HEK293 (cell line): ENCODE results near the gene CDK9.

Experiments
- CTCF ChIA-PET: fragments of 350-600 bp; formaldehyde crosslinking; extraction: SDS; loops from one replicate; lab custom pipeline; 2021; ENCODE audit warnings: antibody characterized with exemption; lab: Yijun Ruan, JAX
- POLR2A ChIA-PET: fragments of 300-600 bp; formaldehyde crosslinking; extraction: SDS; loops from one replicate; lab custom pipeline; 2020; ENCODE audit warnings: antibody characterized with exemption, inconsistent platforms; lab: Yijun Ruan, JAX
- H3K27ac ChIP-seq: fragments of 200-500 bp; sonication (Bioruptor generic); 2 replicates; pipeline ENCODE4 v1.5.1; 2014; ENCODE audit warnings: low read depth, low read length, control low read depth, inconsistent platforms; ENCODE audit errors: extremely low read depth
- H3K36me3 ChIP-seq, 2 experiments: fragments of 200-500 bp in 1 of 2; sonication (Bioruptor generic) in 1 of 2; 1 replicate in 1 of 2; 2 replicates in 1 of 2; pipeline ENCODE4 v1.5.1; 2014 to 2017; ENCODE audit warnings: inconsistent platforms in 2 of 2, low read length in 2 of 2; ENCODE audit not compliant: control insufficient read depth in 2 of 2, insufficient read depth in 1 of 2
- H3K4me1 ChIP-seq: fragments of 200-500 bp; sonication (Bioruptor generic); 2 replicates; pipeline ENCODE4 v1.5.1; 2014; ENCODE audit warnings: mild to moderate bottlenecking, low read length, inconsistent platforms; ENCODE audit not compliant: control insufficient read depth, insufficient read depth
- H3K4me3 ChIP-seq: 2 replicates; pipeline ENCODE4 v1.5.1; 2011; ENCODE audit warnings: low read depth, mild to moderate bottlenecking, control low read depth, low read length, moderate library complexity
- H3K9me3 ChIP-seq: fragments of 200-500 bp; sonication (Bioruptor generic); 2 replicates; pipeline ENCODE4 v1.5.1; 2014; ENCODE audit warnings: low read depth, low read length, inconsistent platforms; ENCODE audit not compliant: control insufficient read depth, insufficient read depth
- EGR2 ChIP-seq: fragments of 450-650 bp; formaldehyde crosslinking; IDR thresholded peaks from 2 replicates; pipeline ENCODE4 v1.5.1; 2016; ENCODE audit warnings: low read depth, missing biosample characterization, missing genetic modification characterization
- GLI2 ChIP-seq: fragments of 450-650 bp; formaldehyde crosslinking; IDR thresholded peaks from 2 replicates; pipeline ENCODE4; 2017; ENCODE audit warnings: missing biosample characterization, missing genetic modification characterization, low read depth, borderline replicate concordance
- TF ChIP-seq, protein P1 (sequence below): fragments of 450-650 bp; formaldehyde crosslinking; IDR thresholded peaks from 2 replicates; pipeline ENCODE4 v1.5.1; 2016; ENCODE audit warnings: missing biosample characterization, missing genetic modification characterization, borderline replicate concordance
- TF ChIP-seq, protein P2 (sequence below): fragments of 450-650 bp; formaldehyde crosslinking; IDR thresholded peaks from 2 replicates; pipeline ENCODE4 v1.5.1; 2016; ENCODE audit warnings: missing biosample characterization, missing genetic modification characterization
- TF ChIP-seq, protein P3 (sequence below): fragments of 450-650 bp; formaldehyde crosslinking; IDR thresholded peaks from 2 replicates; pipeline ENCODE4 v1.5.1; 2016; ENCODE audit warnings: missing biosample characterization, missing genetic modification characterization
- TF ChIP-seq, protein P4 (sequence below): fragments of 450-650 bp; formaldehyde crosslinking; IDR thresholded peaks from 2 replicates; pipeline ENCODE4 v1.5.1; 2016; ENCODE audit warnings: missing biosample characterization, missing genetic modification characterization
- TF ChIP-seq, protein P5 (sequence below): fragments of 450-650 bp; formaldehyde crosslinking; IDR thresholded peaks from 2 replicates; pipeline ENCODE4 v1.5.1; 2017; ENCODE audit warnings: missing biosample characterization, missing genetic modification characterization
- TF ChIP-seq, protein P6 (sequence below): fragments of 450-650 bp; formaldehyde crosslinking; IDR thresholded peaks from 2 replicates; pipeline ENCODE4 v1.5.1; 2016; ENCODE audit warnings: missing biosample characterization, missing genetic modification characterization
- TF ChIP-seq, protein P7 (sequence below): fragments of 450-650 bp; formaldehyde crosslinking; IDR thresholded peaks from 2 replicates; pipeline ENCODE4 v1.5.1; 2016; ENCODE audit warnings: missing biosample characterization, missing genetic modification characterization

CDK9 gene

DNA sequence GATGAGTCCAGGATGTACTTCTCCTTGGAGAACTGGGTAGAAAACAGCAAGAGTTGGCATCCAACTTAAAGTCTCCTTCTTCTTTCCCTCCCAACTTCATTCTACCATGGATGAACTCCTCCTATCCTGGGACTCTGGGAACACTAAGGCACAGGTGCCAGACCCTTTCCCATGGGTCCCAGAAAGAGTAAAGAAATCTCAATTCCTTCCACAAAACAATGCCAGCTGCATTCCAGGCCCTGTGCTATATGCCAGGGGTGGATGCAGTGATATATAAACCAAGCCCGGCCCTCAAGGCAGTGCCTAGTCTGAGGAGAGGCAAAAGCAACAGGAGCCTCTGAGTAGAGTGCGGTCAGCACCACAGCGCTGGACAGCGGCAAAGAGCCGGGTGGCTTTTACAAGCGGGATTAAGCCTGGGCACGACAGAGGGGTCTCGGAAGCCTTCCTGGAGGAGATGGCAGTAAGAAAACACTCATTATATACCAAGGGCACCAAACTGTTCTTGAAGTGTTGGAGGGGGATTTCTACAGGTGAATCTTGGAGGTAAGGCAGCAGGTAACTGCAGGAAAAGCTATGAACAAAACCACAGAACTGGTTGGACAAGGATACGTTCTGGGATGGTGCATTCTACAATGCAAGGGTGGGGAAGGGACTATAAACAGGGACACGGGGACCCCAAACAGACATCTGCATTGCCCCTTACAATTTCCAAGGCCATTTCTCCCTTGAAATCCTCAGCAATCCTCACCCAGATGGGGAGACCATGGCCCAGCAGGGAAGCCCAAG, 34.4 kb upstream of the CDK9 start:
- 0 out of 2 replicates have a peak, but pooled peaks cover 2% of the 10 kb centered on the region for H3K4me1 ChIP-seq
- no peak overlapping the region for H3K27ac ChIP-seq
- CTCF ChIA-PET = no interaction called here
- POLR2A ChIA-PET = interaction anchor here (0.6 kb wide), 1 partner anchor 11 kb away, joined by 3 read pairs; no protein-coding TSS in a partner anchor
- H3K4me3 ChIP-seq = no peak overlapping the region
- no peaks in the 10 kb centered on the region for H3K9me3 ChIP-seq
- no peaks in the 10 kb centered on the region for H3K36me3 ChIP-seq
- TF ChIP-seq, protein P1, sequence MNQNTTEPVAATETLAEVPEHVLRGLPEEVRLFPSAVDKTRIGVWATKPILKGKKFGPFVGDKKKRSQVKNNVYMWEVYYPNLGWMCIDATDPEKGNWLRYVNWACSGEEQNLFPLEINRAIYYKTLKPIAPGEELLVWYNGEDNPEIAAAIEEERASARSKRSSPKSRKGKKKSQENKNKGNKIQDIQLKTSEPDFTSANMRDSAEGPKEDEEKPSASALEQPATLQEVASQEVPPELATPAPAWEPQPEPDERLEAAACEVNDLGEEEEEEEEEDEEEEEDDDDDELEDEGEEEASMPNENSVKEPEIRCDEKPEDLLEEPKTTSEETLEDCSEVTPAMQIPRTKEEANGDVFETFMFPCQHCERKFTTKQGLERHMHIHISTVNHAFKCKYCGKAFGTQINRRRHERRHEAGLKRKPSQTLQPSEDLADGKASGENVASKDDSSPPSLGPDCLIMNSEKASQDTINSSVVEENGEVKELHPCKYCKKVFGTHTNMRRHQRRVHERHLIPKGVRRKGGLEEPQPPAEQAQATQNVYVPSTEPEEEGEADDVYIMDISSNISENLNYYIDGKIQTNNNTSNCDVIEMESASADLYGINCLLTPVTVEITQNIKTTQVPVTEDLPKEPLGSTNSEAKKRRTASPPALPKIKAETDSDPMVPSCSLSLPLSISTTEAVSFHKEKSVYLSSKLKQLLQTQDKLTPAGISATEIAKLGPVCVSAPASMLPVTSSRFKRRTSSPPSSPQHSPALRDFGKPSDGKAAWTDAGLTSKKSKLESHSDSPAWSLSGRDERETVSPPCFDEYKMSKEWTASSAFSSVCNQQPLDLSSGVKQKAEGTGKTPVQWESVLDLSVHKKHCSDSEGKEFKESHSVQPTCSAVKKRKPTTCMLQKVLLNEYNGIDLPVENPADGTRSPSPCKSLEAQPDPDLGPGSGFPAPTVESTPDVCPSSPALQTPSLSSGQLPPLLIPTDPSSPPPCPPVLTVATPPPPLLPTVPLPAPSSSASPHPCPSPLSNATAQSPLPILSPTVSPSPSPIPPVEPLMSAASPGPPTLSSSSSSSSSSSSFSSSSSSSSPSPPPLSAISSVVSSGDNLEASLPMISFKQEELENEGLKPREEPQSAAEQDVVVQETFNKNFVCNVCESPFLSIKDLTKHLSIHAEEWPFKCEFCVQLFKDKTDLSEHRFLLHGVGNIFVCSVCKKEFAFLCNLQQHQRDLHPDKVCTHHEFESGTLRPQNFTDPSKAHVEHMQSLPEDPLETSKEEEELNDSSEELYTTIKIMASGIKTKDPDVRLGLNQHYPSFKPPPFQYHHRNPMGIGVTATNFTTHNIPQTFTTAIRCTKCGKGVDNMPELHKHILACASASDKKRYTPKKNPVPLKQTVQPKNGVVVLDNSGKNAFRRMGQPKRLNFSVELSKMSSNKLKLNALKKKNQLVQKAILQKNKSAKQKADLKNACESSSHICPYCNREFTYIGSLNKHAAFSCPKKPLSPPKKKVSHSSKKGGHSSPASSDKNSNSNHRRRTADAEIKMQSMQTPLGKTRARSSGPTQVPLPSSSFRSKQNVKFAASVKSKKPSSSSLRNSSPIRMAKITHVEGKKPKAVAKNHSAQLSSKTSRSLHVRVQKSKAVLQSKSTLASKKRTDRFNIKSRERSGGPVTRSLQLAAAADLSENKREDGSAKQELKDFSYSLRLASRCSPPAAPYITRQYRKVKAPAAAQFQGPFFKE (tag by site-specific recombination) = no peak
- TF ChIP-seq, protein P2, sequence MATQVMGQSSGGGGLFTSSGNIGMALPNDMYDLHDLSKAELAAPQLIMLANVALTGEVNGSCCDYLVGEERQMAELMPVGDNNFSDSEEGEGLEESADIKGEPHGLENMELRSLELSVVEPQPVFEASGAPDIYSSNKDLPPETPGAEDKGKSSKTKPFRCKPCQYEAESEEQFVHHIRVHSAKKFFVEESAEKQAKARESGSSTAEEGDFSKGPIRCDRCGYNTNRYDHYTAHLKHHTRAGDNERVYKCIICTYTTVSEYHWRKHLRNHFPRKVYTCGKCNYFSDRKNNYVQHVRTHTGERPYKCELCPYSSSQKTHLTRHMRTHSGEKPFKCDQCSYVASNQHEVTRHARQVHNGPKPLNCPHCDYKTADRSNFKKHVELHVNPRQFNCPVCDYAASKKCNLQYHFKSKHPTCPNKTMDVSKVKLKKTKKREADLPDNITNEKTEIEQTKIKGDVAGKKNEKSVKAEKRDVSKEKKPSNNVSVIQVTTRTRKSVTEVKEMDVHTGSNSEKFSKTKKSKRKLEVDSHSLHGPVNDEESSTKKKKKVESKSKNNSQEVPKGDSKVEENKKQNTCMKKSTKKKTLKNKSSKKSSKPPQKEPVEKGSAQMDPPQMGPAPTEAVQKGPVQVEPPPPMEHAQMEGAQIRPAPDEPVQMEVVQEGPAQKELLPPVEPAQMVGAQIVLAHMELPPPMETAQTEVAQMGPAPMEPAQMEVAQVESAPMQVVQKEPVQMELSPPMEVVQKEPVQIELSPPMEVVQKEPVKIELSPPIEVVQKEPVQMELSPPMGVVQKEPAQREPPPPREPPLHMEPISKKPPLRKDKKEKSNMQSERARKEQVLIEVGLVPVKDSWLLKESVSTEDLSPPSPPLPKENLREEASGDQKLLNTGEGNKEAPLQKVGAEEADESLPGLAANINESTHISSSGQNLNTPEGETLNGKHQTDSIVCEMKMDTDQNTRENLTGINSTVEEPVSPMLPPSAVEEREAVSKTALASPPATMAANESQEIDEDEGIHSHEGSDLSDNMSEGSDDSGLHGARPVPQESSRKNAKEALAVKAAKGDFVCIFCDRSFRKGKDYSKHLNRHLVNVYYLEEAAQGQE = peak; percentile 96
- TF ChIP-seq, protein P3, sequence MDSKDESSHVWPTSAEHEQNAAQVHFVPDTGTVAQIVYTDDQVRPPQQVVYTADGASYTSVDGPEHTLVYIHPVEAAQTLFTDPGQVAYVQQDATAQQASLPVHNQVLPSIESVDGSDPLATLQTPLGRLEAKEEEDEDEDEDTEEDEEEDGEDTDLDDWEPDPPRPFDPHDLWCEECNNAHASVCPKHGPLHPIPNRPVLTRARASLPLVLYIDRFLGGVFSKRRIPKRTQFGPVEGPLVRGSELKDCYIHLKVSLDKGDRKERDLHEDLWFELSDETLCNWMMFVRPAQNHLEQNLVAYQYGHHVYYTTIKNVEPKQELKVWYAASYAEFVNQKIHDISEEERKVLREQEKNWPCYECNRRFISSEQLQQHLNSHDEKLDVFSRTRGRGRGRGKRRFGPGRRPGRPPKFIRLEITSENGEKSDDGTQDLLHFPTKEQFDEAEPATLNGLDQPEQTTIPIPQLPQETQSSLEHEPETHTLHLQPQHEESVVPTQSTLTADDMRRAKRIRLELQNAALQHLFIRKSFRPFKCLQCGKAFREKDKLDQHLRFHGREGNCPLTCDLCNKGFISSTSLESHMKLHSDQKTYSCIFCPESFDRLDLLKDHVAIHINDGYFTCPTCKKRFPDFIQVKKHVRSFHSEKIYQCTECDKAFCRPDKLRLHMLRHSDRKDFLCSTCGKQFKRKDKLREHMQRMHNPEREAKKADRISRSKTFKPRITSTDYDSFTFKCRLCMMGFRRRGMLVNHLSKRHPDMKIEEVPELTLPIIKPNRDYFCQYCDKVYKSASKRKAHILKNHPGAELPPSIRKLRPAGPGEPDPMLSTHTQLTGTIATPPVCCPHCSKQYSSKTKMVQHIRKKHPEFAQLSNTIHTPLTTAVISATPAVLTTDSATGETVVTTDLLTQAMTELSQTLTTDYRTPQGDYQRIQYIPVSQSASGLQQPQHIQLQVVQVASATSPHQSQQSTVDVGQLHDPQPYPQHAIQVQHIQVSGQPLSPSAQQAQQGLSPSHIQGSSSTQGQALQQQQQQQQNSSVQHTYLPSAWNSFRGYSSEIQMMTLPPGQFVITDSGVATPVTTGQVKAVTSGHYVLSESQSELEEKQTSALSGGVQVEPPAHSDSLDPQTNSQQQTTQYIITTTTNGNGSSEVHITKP = 0 out of 2 replicates have a peak, but pooled peaks have one; percentile 17

DNA sequence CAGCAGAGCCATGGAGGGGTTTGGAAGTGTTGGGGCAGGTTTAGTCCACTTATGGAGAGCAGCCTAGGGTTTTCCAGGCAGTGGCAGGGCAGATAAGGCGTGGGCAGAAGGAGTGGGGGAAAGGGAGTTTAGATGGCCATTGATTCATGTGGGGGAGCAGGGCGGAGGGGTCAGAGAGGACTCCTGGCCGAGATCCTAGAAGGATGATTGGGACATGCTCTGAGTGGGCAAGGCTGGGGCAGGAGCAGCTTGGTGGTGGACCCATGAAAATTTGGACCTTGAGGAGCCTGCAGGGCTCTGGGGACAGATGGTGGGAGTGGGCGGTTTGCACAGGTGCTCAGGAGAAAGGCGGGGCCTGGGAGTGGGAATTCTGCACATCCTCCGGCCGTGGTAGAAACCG, 32.7 kb upstream of the CDK9 start:
- ChIA-PET CTCF (interaction anchor here (2.0 kb wide), 1 partner anchor 18 kb away, joined by 8 read pairs; the partner anchor contains the start of gene TOR2A), POLR2A (no interaction called here)
- H3K4me1 ChIP-seq = 0 out of 2 replicates have a peak, but pooled peaks cover 2% of the 10 kb centered on the region
- no peaks in the 10 kb centered on the region for H3K9me3 ChIP-seq
- no peak overlapping the region for H3K4me3 ChIP-seq
- no peak overlapping the region for H3K27ac ChIP-seq
- no peaks in the 10 kb centered on the region for H3K36me3 ChIP-seq
- TF ChIP-seq GLI2 (no peak), EGR2 (tag by site-specific recombination) (peak; percentile 86)
- TF ChIP-seq, protein P4, sequence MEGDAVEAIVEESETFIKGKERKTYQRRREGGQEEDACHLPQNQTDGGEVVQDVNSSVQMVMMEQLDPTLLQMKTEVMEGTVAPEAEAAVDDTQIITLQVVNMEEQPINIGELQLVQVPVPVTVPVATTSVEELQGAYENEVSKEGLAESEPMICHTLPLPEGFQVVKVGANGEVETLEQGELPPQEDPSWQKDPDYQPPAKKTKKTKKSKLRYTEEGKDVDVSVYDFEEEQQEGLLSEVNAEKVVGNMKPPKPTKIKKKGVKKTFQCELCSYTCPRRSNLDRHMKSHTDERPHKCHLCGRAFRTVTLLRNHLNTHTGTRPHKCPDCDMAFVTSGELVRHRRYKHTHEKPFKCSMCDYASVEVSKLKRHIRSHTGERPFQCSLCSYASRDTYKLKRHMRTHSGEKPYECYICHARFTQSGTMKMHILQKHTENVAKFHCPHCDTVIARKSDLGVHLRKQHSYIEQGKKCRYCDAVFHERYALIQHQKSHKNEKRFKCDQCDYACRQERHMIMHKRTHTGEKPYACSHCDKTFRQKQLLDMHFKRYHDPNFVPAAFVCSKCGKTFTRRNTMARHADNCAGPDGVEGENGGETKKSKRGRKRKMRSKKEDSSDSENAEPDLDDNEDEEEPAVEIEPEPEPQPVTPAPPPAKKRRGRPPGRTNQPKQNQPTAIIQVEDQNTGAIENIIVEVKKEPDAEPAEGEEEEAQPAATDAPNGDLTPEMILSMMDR (tag by site-specific recombination) = no peak
- TF ChIP-seq, protein P5, sequence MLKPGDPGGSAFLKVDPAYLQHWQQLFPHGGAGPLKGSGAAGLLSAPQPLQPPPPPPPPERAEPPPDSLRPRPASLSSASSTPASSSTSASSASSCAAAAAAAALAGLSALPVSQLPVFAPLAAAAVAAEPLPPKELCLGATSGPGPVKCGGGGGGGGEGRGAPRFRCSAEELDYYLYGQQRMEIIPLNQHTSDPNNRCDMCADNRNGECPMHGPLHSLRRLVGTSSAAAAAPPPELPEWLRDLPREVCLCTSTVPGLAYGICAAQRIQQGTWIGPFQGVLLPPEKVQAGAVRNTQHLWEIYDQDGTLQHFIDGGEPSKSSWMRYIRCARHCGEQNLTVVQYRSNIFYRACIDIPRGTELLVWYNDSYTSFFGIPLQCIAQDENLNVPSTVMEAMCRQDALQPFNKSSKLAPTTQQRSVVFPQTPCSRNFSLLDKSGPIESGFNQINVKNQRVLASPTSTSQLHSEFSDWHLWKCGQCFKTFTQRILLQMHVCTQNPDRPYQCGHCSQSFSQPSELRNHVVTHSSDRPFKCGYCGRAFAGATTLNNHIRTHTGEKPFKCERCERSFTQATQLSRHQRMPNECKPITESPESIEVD (tag by site-specific recombination) = no peak
- TF ChIP-seq, protein P6, sequence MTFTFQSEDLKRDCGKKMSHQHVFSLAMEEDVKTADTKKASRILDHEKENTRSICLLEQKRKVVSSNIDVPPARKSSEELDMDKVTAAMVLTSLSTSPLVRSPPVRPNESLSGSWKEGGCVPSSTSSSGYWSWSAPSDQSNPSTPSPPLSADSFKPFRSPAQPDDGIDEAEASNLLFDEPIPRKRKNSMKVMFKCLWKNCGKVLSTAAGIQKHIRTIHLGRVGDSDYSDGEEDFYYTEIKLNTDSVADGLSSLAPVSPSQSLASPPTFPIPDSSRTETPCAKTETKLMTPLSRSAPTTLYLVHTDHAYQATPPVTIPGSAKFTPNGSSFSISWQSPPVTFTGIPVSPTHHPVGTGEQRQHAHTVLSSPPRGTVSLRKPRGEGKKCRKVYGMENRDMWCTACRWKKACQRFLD (tag by site-specific recombination) = no peak
- TF ChIP-seq, protein P7, sequence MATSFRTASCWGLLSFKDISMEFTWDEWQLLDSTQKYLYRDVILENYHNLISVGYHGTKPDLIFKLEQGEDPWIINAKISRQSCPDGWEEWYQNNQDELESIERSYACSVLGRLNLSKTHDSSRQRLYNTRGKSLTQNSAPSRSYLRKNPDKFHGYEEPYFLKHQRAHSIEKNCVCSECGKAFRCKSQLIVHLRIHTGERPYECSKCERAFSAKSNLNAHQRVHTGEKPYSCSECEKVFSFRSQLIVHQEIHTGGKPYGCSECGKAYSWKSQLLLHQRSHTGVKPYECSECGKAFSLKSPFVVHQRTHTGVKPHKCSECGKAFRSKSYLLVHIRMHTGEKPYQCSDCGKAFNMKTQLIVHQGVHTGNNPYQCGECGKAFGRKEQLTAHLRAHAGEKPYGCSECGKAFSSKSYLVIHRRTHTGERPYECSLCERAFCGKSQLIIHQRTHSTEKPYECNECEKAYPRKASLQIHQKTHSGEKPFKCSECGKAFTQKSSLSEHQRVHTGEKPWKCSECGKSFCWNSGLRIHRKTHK (tag by site-specific recombination) = no peak
